Central memory CD4-positive, alpha-beta T cell (primary cell): Measurements from ENCODE around the gene FRMPD4.

Experiments used
- DNase-seq: peaks from one replicate; pipeline ENCODE4 v3.0.0; 2022

FRMPD4 gene

GRCh38 chrX:12223650-12224049 lies 85.4 kb downstream of the FRMPD4 start:
- DNase-seq = no peak

- DNase-seq = no peak
These were observed 86.8 kb downstream of the FRMPD4 start for GRCh38 chrX:12225107-12225506.

DNA sequence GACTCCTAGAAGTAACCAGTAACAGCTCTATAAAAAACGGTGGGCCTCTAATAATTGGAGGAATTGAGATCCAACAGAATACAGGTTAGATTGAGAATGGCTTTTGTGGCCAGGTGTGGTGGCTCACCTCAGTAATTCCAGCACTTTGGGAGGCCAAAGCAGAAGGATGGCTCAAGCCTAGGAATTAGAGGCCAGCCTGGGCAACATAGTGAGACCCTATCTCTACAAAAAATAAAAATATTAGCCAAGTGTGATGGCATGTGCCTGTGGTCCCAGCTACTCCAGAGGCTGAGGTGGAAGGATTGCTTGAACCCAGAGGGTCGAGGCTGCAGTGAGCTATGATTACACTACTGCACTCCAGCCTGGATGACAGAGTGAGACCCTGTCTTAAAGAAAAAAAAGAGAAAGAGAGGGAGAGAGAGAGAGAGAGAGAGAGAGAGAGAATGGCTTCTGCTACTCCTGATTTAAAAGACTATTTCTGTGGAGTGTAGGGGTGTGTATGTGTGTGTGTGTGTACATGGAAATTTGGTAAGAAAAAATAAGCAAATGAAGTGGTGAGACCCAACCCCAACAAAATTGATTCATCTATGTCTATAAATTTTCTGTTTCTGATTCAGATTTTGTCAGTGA lies 89.3 kb downstream of the FRMPD4 start:
- no peak for DNase-seq

DNA sequence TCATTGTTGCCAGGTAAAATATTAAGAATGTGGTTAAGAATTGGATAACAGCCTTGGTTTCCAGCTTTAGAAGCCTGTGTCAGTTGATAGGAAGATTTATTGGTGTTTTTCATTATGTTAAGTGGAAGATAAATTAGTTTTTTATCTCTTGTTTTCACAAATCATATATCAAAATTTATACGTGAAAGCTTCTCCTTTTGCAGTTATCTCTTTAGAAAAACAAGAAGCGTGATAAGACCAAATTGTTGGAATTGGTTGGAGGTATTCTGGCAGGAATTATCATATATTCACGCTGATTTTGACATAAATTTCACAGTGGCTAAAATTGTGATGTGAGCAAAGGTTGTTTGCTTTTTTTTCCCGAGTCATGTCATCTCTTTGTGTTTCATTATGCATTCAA lies 90.6 kb downstream of the FRMPD4 start:
- DNase-seq = no peak

DNA sequence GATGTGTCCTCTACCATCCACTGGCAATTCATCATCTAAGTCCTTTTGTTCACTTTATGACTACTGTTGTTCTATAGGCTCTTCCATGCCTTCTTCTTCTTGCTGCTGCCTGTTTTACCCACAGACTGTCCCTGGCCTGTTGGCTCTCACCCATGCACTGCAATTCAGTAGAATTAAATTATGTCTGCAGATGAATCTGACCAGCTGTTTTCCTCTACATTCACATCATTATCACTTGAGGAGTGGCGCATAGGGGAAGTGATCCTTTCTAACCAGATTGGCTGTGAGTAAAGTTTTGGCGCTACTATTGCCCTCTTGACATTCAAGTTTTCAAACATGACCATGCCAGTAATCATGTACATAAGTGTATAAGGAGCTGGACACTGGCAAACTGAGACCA lies 91.7 kb downstream of the FRMPD4 start:
- no peak for DNase-seq

GRCh38 chrX:12234534-12235329 lies 96.5 kb downstream of the FRMPD4 start:
- DNase-seq = no peak

DNA sequence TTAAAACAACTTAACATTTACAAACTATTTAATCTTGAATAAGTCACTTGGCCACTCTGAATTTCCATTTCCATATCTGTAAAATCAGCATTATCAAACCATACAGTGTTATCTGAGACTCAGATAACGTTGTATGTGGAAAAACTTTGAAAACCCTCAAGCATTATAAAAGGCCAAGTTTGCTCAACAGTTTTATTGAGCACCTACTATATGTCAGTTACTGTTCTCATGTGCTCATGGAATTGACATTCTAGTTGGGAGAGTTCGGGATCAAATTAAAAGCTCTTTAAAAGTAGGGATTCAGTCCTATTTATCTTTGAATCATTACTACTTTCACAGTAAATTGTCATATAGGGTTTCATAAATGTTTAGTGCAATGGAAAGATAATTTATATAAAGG lies 97.9 kb downstream of the FRMPD4 start:
- no peak for DNase-seq

GRCh38 chrX:12237131-12237530 lies 98.9 kb downstream of the FRMPD4 start:
- no peak for DNase-seq

GRCh38 chrX:12237771-12238170 lies 99.5 kb downstream of the FRMPD4 start:
- DNase-seq = no peak

DNA sequence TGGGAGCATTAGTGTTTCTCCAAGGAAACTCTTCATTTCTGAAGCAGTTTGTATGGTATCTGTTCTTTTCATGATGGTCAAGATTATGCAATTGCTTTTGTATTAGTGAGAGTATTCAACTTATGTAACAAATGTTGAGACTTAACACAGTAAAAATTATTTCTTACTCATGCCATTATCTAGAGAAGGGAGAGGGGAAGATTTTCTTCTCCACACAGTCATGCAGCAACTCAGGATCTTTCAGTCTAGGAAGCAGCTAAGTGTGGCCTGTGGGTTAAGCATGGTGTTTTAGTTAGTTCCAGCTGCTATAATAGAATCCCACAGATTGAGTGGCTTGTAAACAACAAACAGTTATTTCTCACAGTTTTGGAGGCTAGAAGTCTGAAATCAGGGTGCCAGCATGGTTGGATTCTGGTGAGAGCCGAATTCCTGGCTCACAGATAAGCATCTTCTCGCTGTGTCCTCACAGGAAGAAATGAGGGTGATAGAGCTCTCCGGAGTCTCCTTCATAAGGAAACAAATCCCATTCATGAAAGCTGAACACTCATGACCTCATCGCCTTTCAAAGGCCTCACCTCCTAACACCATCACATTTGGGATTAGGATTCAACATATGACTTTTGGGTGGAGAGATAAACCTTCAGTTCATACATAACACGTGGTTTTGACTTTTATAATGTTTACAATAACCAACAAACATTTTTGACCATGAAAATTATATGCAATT lies 101.2 kb downstream of the FRMPD4 start:
- DNase-seq = no peak

- DNase-seq = no peak
These were observed 102.2 kb downstream of the FRMPD4 start for GRCh38 chrX:12240491-12240890.

- DNase-seq = no peak
These were observed 102.8 kb downstream of the FRMPD4 start for GRCh38 chrX:12241026-12241425.

DNA sequence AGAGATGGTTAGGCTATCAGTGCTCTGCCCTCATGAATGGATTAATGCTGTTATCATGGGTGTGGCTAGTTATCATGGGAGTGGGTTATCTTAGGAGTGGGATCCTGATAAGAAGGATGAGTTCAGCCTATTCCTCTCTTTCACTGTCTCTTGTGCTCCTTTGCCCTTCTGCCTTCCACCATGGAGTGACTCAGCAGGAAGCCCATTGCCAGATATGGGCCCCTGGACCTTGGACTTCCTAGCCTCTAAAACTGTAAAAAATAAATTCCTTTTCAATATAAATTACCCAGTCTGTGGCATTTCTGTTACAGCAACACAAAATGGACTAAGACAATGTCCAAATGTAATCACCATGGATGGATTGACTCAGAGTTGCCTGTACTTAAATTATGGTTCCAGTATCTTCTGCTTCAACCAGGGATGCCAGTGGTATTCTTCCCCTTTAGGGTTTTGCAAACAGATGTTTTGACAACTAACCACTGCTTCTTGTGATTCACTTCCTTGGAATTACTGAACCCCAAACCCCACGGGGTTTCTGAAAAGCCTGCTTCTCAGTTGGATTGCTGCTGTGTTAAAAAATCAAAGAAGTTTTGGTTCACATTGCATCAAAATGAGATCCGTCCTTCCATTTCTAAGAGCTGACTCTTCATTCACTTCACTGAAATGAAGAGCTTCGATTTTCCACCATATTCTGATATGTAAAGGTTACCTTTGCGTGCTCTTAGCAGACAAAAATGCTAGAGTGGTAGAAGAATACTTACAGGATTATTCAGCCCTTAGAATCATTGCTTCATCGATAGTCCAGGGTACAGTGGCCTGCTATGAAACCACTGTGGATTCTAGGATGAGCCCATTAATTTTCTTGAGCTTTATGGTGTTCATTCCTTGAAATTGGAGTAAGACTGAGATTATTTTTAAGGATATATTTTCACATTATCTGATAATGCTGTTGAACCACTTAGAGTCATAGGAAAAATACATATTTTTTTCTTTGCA lies 107.7 kb downstream of the FRMPD4 start:
- no peak for DNase-seq

DNA sequence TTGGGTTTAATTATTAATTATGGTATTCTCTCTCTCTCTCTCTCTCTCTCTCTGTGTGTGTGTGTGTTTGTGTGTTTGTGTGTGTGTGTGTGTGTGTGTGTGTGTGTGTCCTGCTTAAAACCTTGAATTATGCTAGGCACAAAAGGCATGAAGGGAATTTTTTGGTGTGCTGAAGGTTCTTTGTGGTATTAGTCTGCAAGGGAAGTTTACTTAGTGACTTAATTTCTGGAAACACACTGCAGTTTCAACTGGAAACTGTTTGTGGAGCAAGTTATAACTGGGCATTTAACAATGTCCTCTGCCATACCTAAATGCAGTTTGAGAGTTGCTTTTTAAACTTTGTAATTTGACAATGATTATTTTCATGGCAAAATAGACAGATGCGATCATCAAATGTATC lies 111.7 kb downstream of the FRMPD4 start:
- no peak for DNase-seq

GRCh38 chrX:12263211-12263610 lies 124.9 kb downstream of the FRMPD4 start:
- no peak for DNase-seq

GRCh38 chrX:12269484-12269883 lies 131.2 kb downstream of the FRMPD4 start:
- DNase-seq = no peak

GRCh38 chrX:12278151-12278550 lies 139.9 kb downstream of the FRMPD4 start:
- DNase-seq = no peak

GRCh38 chrX:12282991-12283390 lies 144.7 kb downstream of the FRMPD4 start:
- DNase-seq = no peak

DNA sequence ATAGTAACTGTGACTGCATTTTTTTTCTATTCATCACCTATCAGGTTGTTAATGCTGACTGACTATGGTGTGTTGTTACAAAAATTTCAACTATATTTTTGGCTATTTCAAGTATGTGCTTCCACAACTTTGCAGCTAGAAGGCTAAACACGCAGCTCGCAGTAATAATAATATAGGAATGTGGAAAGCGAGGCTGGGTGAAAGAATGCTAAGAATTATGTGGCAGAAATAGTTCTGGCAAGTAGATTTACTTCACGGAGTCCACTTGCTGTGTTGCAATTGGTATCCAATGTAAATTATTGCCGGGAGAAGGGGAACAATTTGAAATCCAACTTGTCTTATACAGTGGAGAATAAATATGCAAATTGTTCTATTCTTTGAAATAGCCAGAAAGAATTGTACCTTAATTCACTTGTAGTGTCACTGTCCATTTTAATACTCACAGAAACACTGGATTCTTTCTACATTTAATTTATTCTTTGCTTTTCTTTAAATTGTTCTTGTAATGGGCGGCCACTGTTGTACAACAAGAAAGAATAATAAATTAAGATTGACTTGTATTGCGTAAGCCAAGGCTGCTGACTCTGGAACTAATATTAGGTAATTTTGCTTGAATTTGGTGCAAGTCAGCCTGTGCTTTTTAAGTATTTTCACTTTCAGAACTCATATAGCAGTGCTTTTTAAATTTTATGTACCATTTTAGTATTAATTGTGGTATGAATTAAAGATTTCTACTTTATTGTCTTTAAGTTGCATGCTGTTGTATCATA lies 154.9 kb downstream of the FRMPD4 start:
- no peak for DNase-seq

- no peak for DNase-seq
These were observed 159.1 kb downstream of the FRMPD4 start for GRCh38 chrX:12297353-12297752.

DNA sequence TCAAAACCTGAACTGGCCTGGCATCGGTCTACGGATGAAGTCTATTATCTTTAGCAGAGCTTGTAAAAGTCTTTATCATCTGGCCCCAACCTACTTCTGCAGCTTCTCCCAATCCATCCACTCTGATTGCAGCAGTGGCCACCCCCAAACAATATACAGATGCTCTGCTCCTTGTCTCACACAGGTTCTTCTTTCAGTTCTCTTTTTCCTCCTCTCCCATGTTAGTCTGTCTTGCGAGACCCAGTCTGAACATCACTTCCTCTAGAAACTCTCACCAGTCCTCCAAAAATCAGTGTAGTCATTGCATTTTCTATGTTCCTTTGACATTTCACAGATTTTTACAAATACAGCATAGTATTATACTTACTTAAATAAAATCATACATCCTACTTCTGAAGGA lies 163.0 kb downstream of the FRMPD4 start:
- no peak for DNase-seq

DNA sequence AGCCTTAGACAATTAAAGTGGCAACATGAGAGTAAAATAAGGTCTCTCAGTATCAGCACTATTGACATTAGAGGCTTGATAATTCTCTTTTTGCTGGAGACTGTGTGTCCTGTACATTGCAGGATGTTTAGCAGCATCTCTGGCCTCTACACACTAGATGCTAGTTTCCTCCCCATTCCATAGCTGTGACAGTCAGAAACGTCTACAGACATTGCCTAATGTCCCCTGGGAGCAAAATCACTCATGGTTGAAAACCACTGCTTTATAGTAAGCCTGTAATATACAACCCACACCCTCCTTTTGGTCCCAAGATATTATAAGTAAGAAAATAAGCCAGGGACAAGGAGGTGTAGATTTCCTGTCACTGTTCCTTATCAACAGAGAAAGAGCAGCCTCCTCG lies 166.0 kb downstream of the FRMPD4 start:
- no peak for DNase-seq
